ENCODE results near the gene DGKI.

- no peak for TF ChIP-seq CTCF (IDR thresholded peaks at IDR 0.05)
- no peak for TF ChIP-seq POLR2A (IDR thresholded peaks at IDR 0.05; ENCODE audit: low read depth)
- TF ChIP-seq POLR2AphosphoS5 (IDR thresholded peaks at IDR 0.05), result no peak
Observed at GRCh38 chr7:137342265-137342664, 504.5 kb downstream of the DGKI start.
